ENCODE measurements around the gene APBB2. TPM values are rescaled to one million over a fixed set of nuclear protein-coding genes. Genes with fewer than 3 reads are reported as not detected.
"Not testable (repeated sequence)": the region's sequence is repeated elsewhere in the genome, so short reads cannot be mapped to it uniquely, and the experiment has no call there.

APBB2 gene
- total and polyA plus RNA-seq, 4 donors: 22.7 to 101 (median 64.4) TPM

GRCh38 chr4:40933272-40934053 lies 280.9 kb downstream of the APBB2 start:
- intact Hi-C loops (cut with DNase I): no loop called here

DNA sequence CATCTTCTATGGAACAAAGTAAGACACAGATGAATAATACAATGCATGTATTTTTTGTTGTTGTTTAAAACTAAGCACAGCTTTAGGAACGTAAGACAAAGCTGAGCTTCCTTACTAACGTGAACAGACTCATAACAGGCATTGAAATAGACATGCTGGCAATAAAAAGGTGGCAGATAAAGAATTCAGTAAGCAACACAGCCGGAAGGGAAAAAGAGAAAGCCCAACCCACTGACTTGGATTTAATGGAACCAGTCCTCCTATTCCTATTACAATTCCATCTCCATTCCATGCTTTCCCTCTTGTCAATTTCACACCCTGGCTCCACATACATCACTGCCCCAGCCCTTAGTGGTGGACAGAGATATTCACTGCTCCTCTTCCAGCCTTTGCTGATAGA lies 282.5 kb downstream of the APBB2 start:
- intact Hi-C loops (cut with DNase I): no loop called here
- Histone ChIP-seq H3K9me3 (ENCODE audit: control insufficient read depth, low read length) (no peaks in the 10 kb centered on the region), H3K27ac (ENCODE audit: low read depth in 1 of 2, low read length in 2 of 2) (no peak overlapping the region), H3K4me3 (ENCODE audit: low read length in 2 of 2) (no peak overlapping the region), H3K36me3 (ENCODE audit: control insufficient read depth in 1 of 2, insufficient read depth in 2 of 2, low read length in 1 of 2) (peaks cover 0 to 3% of the 10 kb centered on the region in 2 donors), H3K4me1 (ENCODE audit: control insufficient read depth in 1 of 2, insufficient read depth in 2 of 2, low read length in 2 of 2) (no peaks in the 10 kb centered on the region), H3K27me3 (ENCODE audit: control insufficient read depth in 1 of 2, insufficient read depth in 2 of 2, low read length in 1 of 2) (no peaks in the 10 kb centered on the region)
- WGBS, 2 donors: 52 to 55% methylated on average over 3 of the region's 3 CpGs
- no peak for DNase-seq
- ATAC-seq (ENCODE audit: low FRiP score): no peak

More at GRCh38 chr4:40933272-40934053, 280.9 kb downstream of the APBB2 start:
- DNase-seq (no peak), ATAC-seq (ENCODE audit: low FRiP score) (no peak)
- 90 to 91% methylated on average over 11 of the region's 11 CpGs for WGBS, 2 donors
- Histone ChIP-seq H3K4me1 (ENCODE audit: control insufficient read depth in 1 of 2, insufficient read depth in 2 of 2, low read length in 2 of 2) (no peaks in the 10 kb centered on the region), H3K36me3 (ENCODE audit: control insufficient read depth in 1 of 2, insufficient read depth in 2 of 2, low read length in 1 of 2) (peaks cover 0 to 3% of the 10 kb centered on the region in 2 donors), H3K9me3 (ENCODE audit: control insufficient read depth, low read length) (no peaks in the 10 kb centered on the region), H3K4me3 (ENCODE audit: low read length in 2 of 2) (no peak overlapping the region), H3K27me3 (ENCODE audit: control insufficient read depth in 1 of 2, insufficient read depth in 2 of 2, low read length in 1 of 2) (no peaks in the 10 kb centered on the region), H3K27ac (ENCODE audit: low read depth in 1 of 2, low read length in 2 of 2) (no peak overlapping the region)

DNA sequence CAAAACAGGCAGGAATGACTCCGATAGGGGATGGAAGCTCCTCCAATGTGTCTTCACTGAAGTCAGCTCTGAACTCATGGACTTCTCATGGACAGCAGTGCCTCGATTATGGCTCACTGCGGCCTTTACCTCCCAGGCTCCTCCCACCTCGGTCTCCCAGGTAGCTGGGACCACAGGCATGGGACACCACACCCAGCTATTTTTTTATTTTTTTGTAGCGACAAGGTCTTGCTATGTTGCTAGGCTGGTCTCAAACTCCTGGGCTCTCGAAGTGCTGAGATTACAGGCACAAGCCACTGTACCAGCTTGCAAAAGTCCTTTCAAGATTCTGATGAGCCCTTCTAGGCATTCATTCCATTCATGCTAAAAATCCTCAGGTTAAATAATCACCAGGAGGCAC lies 283.1 kb downstream of the APBB2 start:
- H3K27me3 ChIP-seq (ENCODE audit: control insufficient read depth in 1 of 2, insufficient read depth in 2 of 2, low read length in 1 of 2): no peaks in the 10 kb centered on the region
- peaks cover 0 to 3% of the 10 kb centered on the region in 2 donors for H3K36me3 ChIP-seq (ENCODE audit: control insufficient read depth in 1 of 2, insufficient read depth in 2 of 2, low read length in 1 of 2)
- DNase-seq (no peak), ATAC-seq (ENCODE audit: low FRiP score) (no peak)
- H3K4me1 ChIP-seq (ENCODE audit: control insufficient read depth in 1 of 2, insufficient read depth in 2 of 2, low read length in 2 of 2): no peaks in the 10 kb centered on the region
- H3K4me3 ChIP-seq (ENCODE audit: low read length in 2 of 2): no peak overlapping the region
- intact Hi-C loops (cut with DNase I): no loop called here
- H3K27ac ChIP-seq (ENCODE audit: low read depth in 1 of 2, low read length in 2 of 2): no peak overlapping the region
- H3K9me3 ChIP-seq (ENCODE audit: control insufficient read depth, low read length): no peaks in the 10 kb centered on the region
- 91% methylated on average over 6 of the region's 6 CpGs for WGBS, 2 donors

DNA sequence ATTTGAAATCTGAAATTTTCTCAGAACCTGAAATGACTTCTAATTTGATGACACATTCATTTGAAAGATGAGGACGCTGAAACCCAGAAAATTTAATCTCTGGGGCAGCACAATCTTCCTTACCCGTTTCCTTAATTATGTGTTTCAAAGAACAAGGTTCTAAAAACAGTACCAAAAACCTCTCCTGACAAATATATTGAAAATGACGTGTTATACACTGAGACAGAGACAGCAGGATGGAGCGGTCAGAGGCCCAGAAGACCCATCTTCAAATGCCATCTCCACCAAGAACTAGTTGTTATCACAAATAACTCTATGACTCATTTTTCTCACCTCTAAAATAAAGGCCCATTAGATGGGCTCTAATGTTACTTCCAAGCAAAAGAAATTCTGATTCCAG lies 287.3 kb downstream of the APBB2 start:
- intact Hi-C loops (cut with DNase I): loop anchor here in 1 of 2 donors (5.0 kb wide), 1 partner anchor 45 kb away; no protein-coding TSS in a partner anchor
- Histone ChIP-seq H3K9me3 (ENCODE audit: control insufficient read depth, low read length) (no peaks in the 10 kb centered on the region), H3K4me1 (ENCODE audit: control insufficient read depth in 1 of 2, insufficient read depth in 2 of 2, low read length in 2 of 2) (peaks cover 0 to 4% of the 10 kb centered on the region in 2 donors), H3K27me3 (ENCODE audit: control insufficient read depth in 1 of 2, insufficient read depth in 2 of 2, low read length in 1 of 2) (no peaks in the 10 kb centered on the region), H3K27ac (ENCODE audit: low read depth in 1 of 2, low read length in 2 of 2) (no peak overlapping the region), H3K4me3 (ENCODE audit: low read length in 2 of 2) (no peak overlapping the region), H3K36me3 (ENCODE audit: control insufficient read depth in 1 of 2, insufficient read depth in 2 of 2, low read length in 1 of 2) (peaks cover 0 to 2% of the 10 kb centered on the region in 2 donors)
- ATAC-seq (ENCODE audit: low FRiP score) (no peak), DNase-seq (no peak)
- 69 to 74% methylated on average over 4 of the region's 4 CpGs for WGBS, 2 donors

DNA sequence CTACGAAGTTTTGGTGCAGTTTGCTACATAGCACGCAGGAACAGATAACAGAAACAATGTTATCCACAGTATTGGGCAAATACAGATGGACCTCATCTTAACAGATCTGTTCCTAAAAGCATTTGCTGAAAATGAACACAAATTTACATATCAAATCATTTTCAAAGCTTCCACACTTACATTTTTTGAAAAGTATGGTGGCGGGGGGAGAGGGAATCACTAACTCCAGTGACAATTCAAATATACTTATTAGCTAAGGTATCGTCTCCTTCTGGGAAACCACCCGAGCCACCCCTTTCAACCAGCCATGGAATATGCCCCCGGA lies 289.6 kb downstream of the APBB2 start:
- Histone ChIP-seq H3K4me3 (ENCODE audit: low read length in 2 of 2) (no peak overlapping the region), H3K9me3 (ENCODE audit: control insufficient read depth, low read length) (no peaks in the 10 kb centered on the region), H3K4me1 (ENCODE audit: control insufficient read depth in 1 of 2, insufficient read depth in 2 of 2, low read length in 2 of 2) (peaks cover 0 to 5% of the 10 kb centered on the region in 2 donors), H3K36me3 (ENCODE audit: control insufficient read depth in 1 of 2, insufficient read depth in 2 of 2, low read length in 1 of 2) (peaks cover 0 to 2% of the 10 kb centered on the region in 2 donors), H3K27me3 (ENCODE audit: control insufficient read depth in 1 of 2, insufficient read depth in 2 of 2, low read length in 1 of 2) (no peaks in the 10 kb centered on the region), H3K27ac (ENCODE audit: low read depth in 1 of 2, low read length in 2 of 2) (peak overlapping the region in 1 of 2 donors; percentile 73)
- intact Hi-C loops (cut with DNase I): loop anchor here (1.0 to 5.0 kb wide), 3 partner anchors 16 to 290 kb away; partner anchors contain the start of gene APBB2 (in 1 of the 2)
- WGBS, 2 donors: 84% methylated on average over 6 of the region's 6 CpGs
- DNase-seq (no peak), ATAC-seq (ENCODE audit: low FRiP score) (no peak)

DNA sequence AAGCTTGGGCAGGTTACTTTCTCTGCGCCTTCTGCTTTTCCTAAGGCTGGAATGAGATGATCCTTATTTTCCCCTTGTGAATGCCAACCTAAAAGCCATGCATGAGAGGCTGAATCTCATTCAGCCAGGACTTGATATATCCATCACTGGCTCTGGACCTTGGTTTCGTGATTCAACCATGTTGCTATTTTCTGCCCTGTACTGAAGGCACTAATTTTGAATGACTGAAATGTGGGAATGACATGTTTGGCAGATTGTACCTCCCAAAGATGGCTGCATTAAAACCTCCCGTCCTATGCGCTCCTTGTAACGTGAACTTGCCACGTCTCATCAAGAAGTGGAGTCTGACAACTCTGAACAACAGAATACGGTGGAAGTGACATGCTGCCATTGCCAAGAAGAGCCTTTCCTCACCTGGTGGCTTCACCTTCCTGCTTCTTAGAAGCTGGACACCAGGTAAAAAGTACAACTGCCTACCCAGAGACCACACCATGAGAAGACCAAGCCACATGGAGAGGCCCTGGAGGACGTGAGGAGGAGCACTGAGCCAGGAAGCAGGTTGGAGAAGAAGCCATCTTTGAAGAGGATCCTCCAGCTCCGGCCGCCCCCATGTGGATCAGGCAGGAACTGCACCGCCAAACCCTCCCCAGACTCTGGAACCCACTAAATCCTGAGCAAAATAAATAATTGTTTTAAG lies 290.1 kb downstream of the APBB2 start:
- peak; percentile 78 to 93 for DNase-seq

GRCh38 chr4:40923316-40924095 lies 290.8 kb downstream of the APBB2 start:
- peak in 1 of 2 donors; percentile 61 for DNase-seq
- H3K27me3 ChIP-seq (ENCODE audit: control insufficient read depth in 1 of 2, insufficient read depth in 2 of 2, low read length in 1 of 2): no peaks in the 10 kb centered on the region
- peak; percentile 59 for ATAC-seq (ENCODE audit: low FRiP score)
- H3K36me3 ChIP-seq (ENCODE audit: control insufficient read depth in 1 of 2, insufficient read depth in 2 of 2, low read length in 1 of 2): peaks cover 0 to 2% of the 10 kb centered on the region in 2 donors
- H3K9me3 ChIP-seq (ENCODE audit: control insufficient read depth, low read length): no peaks in the 10 kb centered on the region
- peaks cover 0 to 8% of the 10 kb centered on the region in 2 donors for H3K4me1 ChIP-seq (ENCODE audit: control insufficient read depth in 1 of 2, insufficient read depth in 2 of 2, low read length in 2 of 2)
- 7 to 14% methylated on average over 19 of the region's 19 CpGs for WGBS, 2 donors
- H3K4me3 ChIP-seq (ENCODE audit: low read length in 2 of 2): no peak overlapping the region
- peak overlapping the region; percentile 57 to 90 for H3K27ac ChIP-seq (ENCODE audit: low read depth in 1 of 2, low read length in 2 of 2)
- intact Hi-C loops (cut with DNase I): loop anchor here in 1 of 2 donors (1.0 to 2.0 kb wide), 2 partner anchors 15 to 291 kb away; partner anchors contain the start of gene APBB2

More for the DNA sequence above, 290.1 kb downstream of the APBB2 start:
- peak; percentile 74 for ATAC-seq (ENCODE audit: low FRiP score)
- Histone ChIP-seq H3K4me3 (ENCODE audit: low read length in 2 of 2) (no peak overlapping the region), H3K9me3 (ENCODE audit: control insufficient read depth, low read length) (no peaks in the 10 kb centered on the region), H3K4me1 (ENCODE audit: control insufficient read depth in 1 of 2, insufficient read depth in 2 of 2, low read length in 2 of 2) (peaks cover 0 to 8% of the 10 kb centered on the region in 2 donors), H3K27ac (ENCODE audit: low read depth in 1 of 2, low read length in 2 of 2) (peak overlapping the region; percentile 73 to 90), H3K27me3 (ENCODE audit: control insufficient read depth in 1 of 2, insufficient read depth in 2 of 2, low read length in 1 of 2) (no peaks in the 10 kb centered on the region), H3K36me3 (ENCODE audit: control insufficient read depth in 1 of 2, insufficient read depth in 2 of 2, low read length in 1 of 2) (peaks cover 0 to 2% of the 10 kb centered on the region in 2 donors)
- 26 to 31% methylated on average over 11 of the region's 11 CpGs for WGBS, 2 donors
- intact Hi-C loops (cut with DNase I): loop anchor here in 1 of 2 donors (1.0 to 2.0 kb wide), 2 partner anchors 16 to 291 kb away; partner anchors contain the start of gene APBB2

- DNase-seq; ATAC-seq (ENCODE audit: low FRiP score); H3K27me3 ChIP-seq (ENCODE audit: control insufficient read depth in 1 of 2, insufficient read depth in 2 of 2, low read length in 1 of 2); H3K9me3 ChIP-seq (ENCODE audit: control insufficient read depth, low read length); H3K36me3 ChIP-seq (ENCODE audit: control insufficient read depth in 1 of 2, insufficient read depth in 2 of 2, low read length in 1 of 2); H3K4me3 ChIP-seq (ENCODE audit: low read length in 2 of 2); H3K27ac ChIP-seq (ENCODE audit: low read depth in 1 of 2, low read length in 2 of 2); intact Hi-C loops (cut with DNase I): not testable (repeated sequence)
- WGBS, 2 donors: 94 to 97% methylated on average over 6 of the region's 6 CpGs
- peaks cover 12 to 13% of the 10 kb centered on the region in 2 donors for H3K4me1 ChIP-seq (ENCODE audit: control insufficient read depth in 1 of 2, insufficient read depth in 2 of 2, low read length in 2 of 2)
Observed at GRCh38 chr4:40919976-40920375, 294.4 kb downstream of the APBB2 start.
